HepG2 (cell line): ENCODE data around the gene NAP1L1. TPM values are rescaled to one million over a fixed set of nuclear protein-coding genes. Genes with fewer than 3 reads are reported as not detected.

Source experiments
- CERS6 ChIP-seq: sonication (generic); formaldehyde crosslinking; IDR thresholded peaks from 2 replicates; pipeline ENCODE4 v1.5.0; 2020; ENCODE audit warnings: missing genetic modification reagents
- CREM ChIP-seq, 2 experiments: sonication (generic) in 1 of 2; formaldehyde crosslinking in 1 of 2; IDR thresholded peaks; 2 replicates each; pipeline versions ENCODE4 v1.4.0 to v1.6.1; 2016 to 2020; ENCODE audit warnings: antibody characterized with exemption in 1 of 2, mild to moderate bottlenecking in 1 of 2, missing genetic modification reagents in 1 of 2
- E2F5 ChIP-seq: sonication (generic); formaldehyde crosslinking; conservative IDR thresholded peaks from 2 replicates; pipeline ENCODE4 v1.4.0; 2020; ENCODE audit warnings: missing genetic modification reagents
- ELF4 ChIP-seq: sonication (generic); formaldehyde crosslinking; IDR thresholded peaks from 2 replicates; pipeline ENCODE4 v1.5.0; 2020; ENCODE audit warnings: missing genetic modification reagents, mild to moderate bottlenecking, moderate library complexity, borderline replicate concordance
- GPN1 ChIP-seq: sonication (generic); formaldehyde crosslinking; IDR thresholded peaks from 2 replicates; pipeline ENCODE4 v1.5.1; 2020; ENCODE audit warnings: missing genetic modification reagents, borderline replicate concordance
- HIVEP1 ChIP-seq: sonication (generic); formaldehyde crosslinking; IDR thresholded peaks from 2 replicates; pipeline ENCODE4 v1.4.0; 2020; ENCODE audit warnings: mild to moderate bottlenecking, missing genetic modification reagents
- HMG20B ChIP-seq: conservative IDR thresholded peaks from 2 replicates; pipeline ENCODE4 v1.6.1; 2016; ENCODE audit warnings: missing genetic modification reagents, missing compliant biosample characterization
- HNF4A ChIP-seq: sonication (generic); formaldehyde crosslinking; IDR thresholded peaks from 2 replicates; pipeline ENCODE4 v1.4.0; 2020; ENCODE audit warnings: missing genetic modification reagents
- KLF13 ChIP-seq: sonication (generic); formaldehyde crosslinking; IDR thresholded peaks from 2 replicates; pipeline ENCODE4 v1.4.0; 2020; ENCODE audit warnings: mild to moderate bottlenecking, missing genetic modification reagents
- MXI1 ChIP-seq: IDR thresholded peaks from 3 replicates; pipeline ENCODE4 v1.6.1; 2012; ENCODE audit warnings: low read depth, low read length, inconsistent platforms, borderline replicate concordance
- NR2C2 ChIP-seq: sonication (generic); formaldehyde crosslinking; IDR thresholded peaks from 2 replicates; pipeline ENCODE4 v1.4.0; 2020; ENCODE audit warnings: missing genetic modification reagents, mild to moderate bottlenecking, moderate library complexity, borderline replicate concordance
- PHF21A ChIP-seq: sonication (generic); formaldehyde crosslinking; IDR thresholded peaks from 2 replicates; pipeline ENCODE4 v1.5.0; 2020; ENCODE audit warnings: mild to moderate bottlenecking, missing genetic modification reagents
- PHF8 ChIP-seq: sonication (generic); formaldehyde crosslinking; IDR thresholded peaks from 2 replicates; pipeline ENCODE4 v1.5.0; 2020; ENCODE audit warnings: missing genetic modification reagents
- POLR2A ChIP-seq, 2 experiments: IDR thresholded peaks; 2 replicates each; pipeline ENCODE4 v1.6.1; 2011; ENCODE audit warnings: low read depth in 2 of 2, low read length in 2 of 2, mild to moderate bottlenecking in 1 of 2, moderate library complexity in 1 of 2; ENCODE audit not compliant: insufficient read depth in 1 of 2
- PPARG ChIP-seq: conservative IDR thresholded peaks from 2 replicates; pipeline ENCODE4 v1.6.1; 2016; ENCODE audit warnings: missing biosample characterization, missing genetic modification reagents
- REXO4 ChIP-seq: sonication (generic); formaldehyde crosslinking; IDR thresholded peaks from 2 replicates; pipeline ENCODE4 v1.8.0; 2022; ENCODE audit warnings: missing genetic modification reagents, mild to moderate bottlenecking, borderline replicate concordance
- SIN3A ChIP-seq: IDR thresholded peaks from 2 replicates; pipeline ENCODE4 v1.6.1; 2011; ENCODE audit warnings: low read depth, mild to moderate bottlenecking, control low read depth, low read length, borderline replicate concordance
- SRSF4 ChIP-seq: fragments of 200-400 bp; formaldehyde crosslinking; IDR thresholded peaks from one replicate; pipeline ENCODE4 v1.6.1; 2018; ENCODE audit warnings: mild to moderate bottlenecking, low read depth, low read length, moderate library complexity; ENCODE audit not compliant: poor library complexity, severe bottlenecking
- ZFP37 ChIP-seq: sonication (generic); formaldehyde crosslinking; IDR thresholded peaks from 2 replicates; pipeline ENCODE4 v1.4.0; 2020; ENCODE audit warnings: missing genetic modification reagents, borderline replicate concordance
- ZKSCAN8 ChIP-seq: IDR thresholded peaks from 2 replicates; pipeline ENCODE4 v1.6.1; 2016; ENCODE audit warnings: borderline replicate concordance, missing genetic modification reagents, missing compliant biosample characterization
- ZNF20 ChIP-seq: sonication (generic); formaldehyde crosslinking; IDR thresholded peaks from 2 replicates; pipeline ENCODE4 v1.4.0; 2020; ENCODE audit warnings: mild to moderate bottlenecking, moderate library complexity, missing genetic modification reagents
- ZNF264 ChIP-seq: sonication (generic); formaldehyde crosslinking; IDR thresholded peaks from 2 replicates; pipeline ENCODE4 v1.4.0; 2020; ENCODE audit warnings: missing genetic modification reagents
- ZNF329 ChIP-seq: sonication (generic); formaldehyde crosslinking; IDR thresholded peaks from 2 replicates; pipeline ENCODE4 v1.9.0; 2021; ENCODE audit warnings: low read depth, mild to moderate bottlenecking, missing genetic modification reagents
- ZNF382 ChIP-seq: sonication (generic); formaldehyde crosslinking; IDR thresholded peaks from 2 replicates; pipeline ENCODE4 v1.5.0; 2020; ENCODE audit warnings: missing genetic modification reagents, mild to moderate bottlenecking, borderline replicate concordance
- ZNF451 ChIP-seq: sonication (generic); formaldehyde crosslinking; IDR thresholded peaks from 2 replicates; pipeline ENCODE4 v1.5.0; 2020; ENCODE audit warnings: mild to moderate bottlenecking, missing genetic modification reagents
- ZNF607 ChIP-seq: sonication (generic); formaldehyde crosslinking; IDR thresholded peaks from 2 replicates; pipeline ENCODE4 v1.5.1; 2020; ENCODE audit warnings: missing genetic modification reagents, mild to moderate bottlenecking, borderline replicate concordance
- polyA plus RNA-seq, 8 experiments: library from polyadenylated mRNA; depleted of rRNA in 3 of 8; stranded (reverse) in 7 of 8; unstranded in 1 of 8; fragments of >200 nt; fragmentation: Illumina TruSeq in 4 of 8; extraction: Trizol in 4 of 8; gene quantifications; 2 replicates each; pipeline versions ENCODE4 v1.2.1 to v1.2.3, GENCODE V29; 2011 to 2016; ENCODE audit warnings: low read depth in 4 of 8, missing spikeins in 1 of 8, mixed read lengths in 1 of 8; ENCODE audit not compliant: insufficient read depth in 1 of 8
- total RNA-seq, 5 experiments: library from RNA; depleted of rRNA; stranded (reverse); fragments of >200 nt; fragmentation: Illumina TruSeq; extraction: Trizol; gene quantifications; 2 replicates each; pipeline ENCODE4 v1.2.3, GENCODE V29; 2016; ENCODE audit warnings: low read depth in 1 of 5
- TF ChIP-seq, protein P1 (sequence below): sonication (generic); formaldehyde crosslinking; IDR thresholded peaks from 2 replicates; pipeline ENCODE4 v1.4.0; 2020; ENCODE audit warnings: mild to moderate bottlenecking, missing genetic modification reagents
- TF ChIP-seq, protein P2 (sequence below): IDR thresholded peaks from 2 replicates; pipeline ENCODE4 v1.6.1; 2016; ENCODE audit warnings: control low read depth
- TF ChIP-seq, protein P3 (sequence below): sonication (generic); formaldehyde crosslinking; IDR thresholded peaks from 2 replicates; pipeline ENCODE4 v1.4.0; 2020; ENCODE audit warnings: missing genetic modification reagents

The NAP1L1 gene
- total and polyA plus RNA-seq, 2 of the 13 experiments (the other 11 are each of a cell fraction or from before 2014, with no cell fraction given) = 207 to 309 TPM

DNA sequence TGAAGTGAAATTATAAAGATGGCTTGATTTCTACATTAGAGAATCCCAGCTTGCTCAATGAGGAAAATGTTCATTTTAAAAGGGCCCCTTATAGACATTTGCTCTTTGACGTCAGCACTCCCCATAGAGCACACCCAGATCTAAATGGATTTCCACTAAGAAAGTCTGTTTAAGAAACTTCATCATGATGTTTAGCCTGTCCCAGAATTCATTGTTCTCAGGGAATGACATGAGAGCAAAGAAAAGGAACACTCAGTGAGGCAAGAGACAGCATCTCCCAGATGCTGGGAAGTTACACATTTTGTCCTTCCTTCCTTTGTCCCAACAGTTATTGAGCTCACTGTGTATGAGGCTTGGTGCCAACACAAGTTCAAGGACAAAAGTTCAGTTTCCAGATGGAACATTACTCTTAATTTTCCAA is 57.8 kb downstream of the NAP1L1 start (continued):
- TF ChIP-seq E2F5 (CRISPR knock-in tag) = no peak
- TF ChIP-seq ZNF607 (CRISPR knock-in tag) = no peak
- TF ChIP-seq, protein P1, sequence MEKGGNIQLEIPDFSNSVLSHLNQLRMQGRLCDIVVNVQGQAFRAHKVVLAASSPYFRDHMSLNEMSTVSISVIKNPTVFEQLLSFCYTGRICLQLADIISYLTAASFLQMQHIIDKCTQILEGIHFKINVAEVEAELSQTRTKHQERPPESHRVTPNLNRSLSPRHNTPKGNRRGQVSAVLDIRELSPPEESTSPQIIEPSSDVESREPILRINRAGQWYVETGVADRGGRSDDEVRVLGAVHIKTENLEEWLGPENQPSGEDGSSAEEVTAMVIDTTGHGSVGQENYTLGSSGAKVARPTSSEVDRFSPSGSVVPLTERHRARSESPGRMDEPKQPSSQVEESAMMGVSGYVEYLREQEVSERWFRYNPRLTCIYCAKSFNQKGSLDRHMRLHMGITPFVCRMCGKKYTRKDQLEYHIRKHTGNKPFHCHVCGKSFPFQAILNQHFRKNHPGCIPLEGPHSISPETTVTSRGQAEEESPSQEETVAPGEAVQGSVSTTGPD = no peak
- TF ChIP-seq, protein P2, sequence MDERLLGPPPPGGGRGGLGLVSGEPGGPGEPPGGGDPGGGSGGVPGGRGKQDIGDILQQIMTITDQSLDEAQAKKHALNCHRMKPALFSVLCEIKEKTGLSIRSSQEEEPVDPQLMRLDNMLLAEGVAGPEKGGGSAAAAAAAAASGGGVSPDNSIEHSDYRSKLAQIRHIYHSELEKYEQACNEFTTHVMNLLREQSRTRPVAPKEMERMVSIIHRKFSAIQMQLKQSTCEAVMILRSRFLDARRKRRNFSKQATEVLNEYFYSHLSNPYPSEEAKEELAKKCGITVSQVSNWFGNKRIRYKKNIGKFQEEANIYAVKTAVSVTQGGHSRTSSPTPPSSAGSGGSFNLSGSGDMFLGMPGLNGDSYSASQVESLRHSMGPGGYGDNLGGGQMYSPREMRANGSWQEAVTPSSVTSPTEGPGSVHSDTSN (CRISPR knock-in tag) = no peak
- TF ChIP-seq MXI1 = no peak
- no peak; the same call in 1 of the 2 replicates for TF ChIP-seq NR2C2 (CRISPR knock-in tag)
- TF ChIP-seq ZNF451 (CRISPR knock-in tag) = no peak
- no peak for TF ChIP-seq CREM (IDR thresholded peaks at IDR 0.05)
- TF ChIP-seq CREM (CRISPR knock-in tag; IDR thresholded peaks at IDR 0.05) = no peak
- no peak; the same call in 1 of the 2 replicates for TF ChIP-seq HMG20B (CRISPR knock-in tag)
- TF ChIP-seq ZFP37 (CRISPR knock-in tag) = no peak
- TF ChIP-seq, protein P3, sequence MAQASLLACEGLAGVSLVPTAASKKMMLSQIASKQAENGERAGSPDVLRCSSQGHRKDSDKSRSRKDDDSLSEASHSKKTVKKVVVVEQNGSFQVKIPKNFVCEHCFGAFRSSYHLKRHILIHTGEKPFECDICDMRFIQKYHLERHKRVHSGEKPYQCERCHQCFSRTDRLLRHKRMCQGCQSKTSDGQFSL (CRISPR knock-in tag) = no peak
- TF ChIP-seq POLR2A (IDR thresholded peaks at IDR 0.05; ENCODE audit: insufficient read depth in 1 of 2, low read depth in 2 of 2, low read length in 2 of 2) = peak; percentile 68 to 76
- 0 out of 2 replicates have a peak, but pooled peaks have one; percentile 22 for TF ChIP-seq PPARG (CRISPR knock-in tag)
- no peak for TF ChIP-seq REXO4 (CRISPR knock-in tag)
- TF ChIP-seq SRSF4 = no peak
- no peak for TF ChIP-seq PHF8 (CRISPR knock-in tag)
- TF ChIP-seq ZNF382 (CRISPR knock-in tag) = no peak
- TF ChIP-seq ZKSCAN8 (CRISPR knock-in tag) = no peak
- TF ChIP-seq PHF21A (CRISPR knock-in tag) = no peak
- no peak for TF ChIP-seq ZNF264 (CRISPR knock-in tag)
- no peak for TF ChIP-seq CERS6
- no peak for TF ChIP-seq GPN1 (CRISPR knock-in tag)
- no peak for TF ChIP-seq ZNF329 (CRISPR knock-in tag)
- TF ChIP-seq HNF4A (CRISPR knock-in tag) = peak; percentile 47
- 0 out of 2 replicates have a peak, but pooled peaks have one; percentile 49 for TF ChIP-seq ELF4 (CRISPR knock-in tag)
- TF ChIP-seq SIN3A = no peak
- no peak for TF ChIP-seq KLF13
- no peak for TF ChIP-seq HIVEP1
- TF ChIP-seq ZNF20 (CRISPR knock-in tag) = no peak
